HepG2 (cell line): ENCODE measurements around the gene MALT1. TPM values are rescaled to one million over a fixed set of nuclear protein-coding genes. Genes with fewer than 3 reads are reported as not detected.
A peak's percentile ranks its signal among the peaks of the same experiment; 100 is the strongest.

Source experiments
- ATAC-seq: fragments of 200-7000 bp; cut with Tn5 transposase; 3 replicates; pipeline ENCODE4 v1.9.1; 2020; ENCODE audit warnings: mild to moderate bottlenecking, moderate library complexity
- BruUV-seq: library from RNA; stranded (reverse); fragments of 400-500 nt; replicated peaks from 2 replicates; lab custom pipeline; 2021; lab: Mats Ljungman, UMichigan
- CTCF ChIA-PET: fragments of 300-600 bp; formaldehyde crosslinking; extraction: SDS; loops from one replicate; lab custom pipeline; 2021; ENCODE audit warnings: low total read pairs, inconsistent platforms, low intra/inter-chr PET ratio; lab: Yijun Ruan, JAX
- POLR2A ChIA-PET: fragments of 350-600 bp; sonication (Branson Sonifier 250); formaldehyde crosslinking; loops from one replicate; lab custom pipeline; 2020; ENCODE audit warnings: antibody characterized with exemption, inconsistent platforms; lab: Yijun Ruan, JAX
- DNase-seq: peaks from one replicate; pipeline ENCODE4 v3.0.0-alpha.2; 2015; ENCODE audit warnings: low spot score
- FAIRE-seq: peaks from 3 replicates; lab custom pipeline; 2011; peaks lifted over from hg19 to GRCh38; lab: Jason Lieb, UNC
- H2AFZ ChIP-seq: one replicate; pipeline ENCODE4 v1.6.1; 2011; ENCODE audit warnings: low read length, inconsistent platforms
- H3K27ac ChIP-seq: fragments of 300-600 bp; 3 replicates; pipeline ENCODE4 v1.8.0; 2011; ENCODE audit warnings: mixed run types, mild to moderate bottlenecking, mixed read lengths, low read length, inconsistent platforms; ENCODE audit not compliant: insufficient read depth; ENCODE audit errors: extremely low read length
- H3K27me3 ChIP-seq, 2 experiments: fragments of 200-600 bp in 1 of 2; 2 replicates in 1 of 2; 3 replicates in 1 of 2; pipeline versions ENCODE4 v1.6.0 to v1.8.0; 2011; ENCODE audit warnings: low read length in 2 of 2, mild to moderate bottlenecking in 2 of 2, moderate library complexity in 2 of 2, inconsistent platforms in 1 of 2; ENCODE audit not compliant: insufficient read depth in 2 of 2, control insufficient read depth in 1 of 2
- H3K36me3 ChIP-seq, 2 experiments: fragments of 200-600 bp in 1 of 2; replicated peaks in 1 of 2; 2 replicates in 1 of 2; 3 replicates in 1 of 2; pipeline versions ENCODE4 v1.5.1 to v1.8.0; 2011; ENCODE audit warnings: low read length in 2 of 2, inconsistent platforms in 1 of 2; ENCODE audit not compliant: insufficient read depth in 2 of 2, control insufficient read depth in 1 of 2
- H3K4me1 ChIP-seq: 2 replicates; pipeline ENCODE4 v1.5.1; 2012; ENCODE audit warnings: low read length, inconsistent platforms; ENCODE audit not compliant: insufficient read depth
- H3K4me2 ChIP-seq: 2 replicates; pipeline ENCODE4 v1.6.0; 2011; ENCODE audit warnings: low read depth, low read length, inconsistent platforms
- H3K4me3 ChIP-seq, 3 experiments: fragments of 200-600 bp in 1 of 3; sonication (generic), shearing (Covaris generic) in 1 of 3; replicated peaks in 1 of 3; 2 replicates each; pipeline ENCODE4 v1.5.1; 2011 to 2016; ENCODE audit warnings: low read length in 3 of 3, inconsistent platforms in 2 of 3, low read depth in 2 of 3, mild to moderate bottlenecking in 2 of 3, control low read depth in 1 of 3, mixed read lengths in 1 of 3; ENCODE audit not compliant: insufficient read depth in 1 of 3
- H3K79me2 ChIP-seq: one replicate; pipeline ENCODE4 v1.6.1; 2011; ENCODE audit warnings: low read length, inconsistent platforms; ENCODE audit not compliant: insufficient read depth
- H3K9ac ChIP-seq: 2 replicates; pipeline ENCODE4 v1.6.0; 2011; ENCODE audit warnings: mild to moderate bottlenecking, low read depth, low read length, inconsistent platforms; ENCODE audit not compliant: insufficient read depth
- H3K9me3 ChIP-seq: 2 replicates; pipeline ENCODE4 v1.5.1; 2012; ENCODE audit warnings: mild to moderate bottlenecking, low read length
- H4K20me1 ChIP-seq: 2 replicates; pipeline ENCODE4 v1.6.0; 2011; ENCODE audit warnings: inconsistent platforms, mild to moderate bottlenecking, low read length, moderate library complexity; ENCODE audit not compliant: insufficient read depth
- CBX2 ChIP-seq, 2 experiments: fragments of 200-600 bp in 1 of 2; sonication (generic); formaldehyde crosslinking in 1 of 2; IDR thresholded peaks; 2 replicates each; pipeline versions ENCODE4 v1.7.0 to v1.8.1; 2018 to 2022; ENCODE audit warnings: low read depth in 2 of 2, low read length in 1 of 2, mild to moderate bottlenecking in 1 of 2, missing genetic modification reagents in 1 of 2
- CEBPB ChIP-seq: IDR thresholded peaks from 2 replicates; pipeline ENCODE4 v1.6.1; 2011; ENCODE audit warnings: low read depth, low read length, improper control_type of control experiment, borderline replicate concordance
- DDIT3 ChIP-seq: sonication (generic); formaldehyde crosslinking; IDR thresholded peaks from 2 replicates; pipeline ENCODE4 v1.4.0; 2020; ENCODE audit warnings: mild to moderate bottlenecking, missing genetic modification reagents
- JDP2 ChIP-seq: sonication (generic); formaldehyde crosslinking; IDR thresholded peaks from 2 replicates; pipeline ENCODE4 v1.8.1; 2022; ENCODE audit warnings: missing genetic modification reagents, borderline replicate concordance
- KAT7 ChIP-seq: IDR thresholded peaks from 2 replicates; pipeline ENCODE4 v1.6.1; 2018; ENCODE audit warnings: borderline replicate concordance, missing compliant biosample characterization
- ZFY ChIP-seq: sonication (generic); formaldehyde crosslinking; IDR thresholded peaks from 2 replicates; pipeline ENCODE4 v1.4.0; 2020; ENCODE audit warnings: missing genetic modification reagents
- ZKSCAN1 ChIP-seq: fragments of 150-350 bp; IDR thresholded peaks from 2 replicates; pipeline ENCODE4 v1.6.1; 2014; ENCODE audit warnings: low read length
- ZNF230 ChIP-seq: sonication (generic); formaldehyde crosslinking; IDR thresholded peaks from 2 replicates; pipeline ENCODE4 v1.4.0; 2020; ENCODE audit warnings: mild to moderate bottlenecking, missing genetic modification reagents
- ZNF574 ChIP-seq: sonication (generic); formaldehyde crosslinking; IDR thresholded peaks from 2 replicates; pipeline ENCODE4 v1.4.0; 2020; ENCODE audit warnings: missing genetic modification reagents
- ZNF749 ChIP-seq: sonication (generic); formaldehyde crosslinking; IDR thresholded peaks from 2 replicates; pipeline ENCODE4 v1.8.0; 2022; ENCODE audit warnings: mild to moderate bottlenecking, missing genetic modification reagents, moderate library complexity, borderline replicate concordance
- ZNF772 ChIP-seq: sonication (generic); formaldehyde crosslinking; IDR thresholded peaks from 2 replicates; pipeline ENCODE4 v1.5.0; 2020; ENCODE audit warnings: mild to moderate bottlenecking, missing genetic modification reagents
- WGBS: methylation state at CpG from one replicate; pipeline ENCODE4 v1.1.6; 2017; ENCODE audit warnings: low lambda C conversion rate; 5-methylcytosine and 5-hydroxymethylcytosine counted together
- in situ Hi-C: cut with HindIII; loops from 2 replicates; pipeline ENCODE4 v1.10.0; 2017; ENCODE audit warnings: low pct_unique_long_range_greater_than_20kb; ENCODE audit not compliant: extremely low pct_ligation_motif_present
- intact Hi-C: fragments of 100-400 bp; cut with micrococcal nuclease; formaldehyde crosslinking; loops from one replicate; pipeline ENCODE4 v1.10.0; 2022; ENCODE audit not compliant: unreplicated experiment
- polyA plus RNA-seq, 8 experiments: library from polyadenylated mRNA; depleted of rRNA in 3 of 8; stranded (reverse) in 7 of 8; unstranded in 1 of 8; fragments of >200 nt; fragmentation: Illumina TruSeq in 4 of 8; extraction: Trizol in 4 of 8; gene quantifications; 2 replicates each; pipeline versions ENCODE4 v1.2.1 to v1.2.3, GENCODE V29; 2011 to 2016; ENCODE audit warnings: low read depth in 4 of 8, missing spikeins in 1 of 8, mixed read lengths in 1 of 8; ENCODE audit not compliant: insufficient read depth in 1 of 8
- total RNA-seq, 5 experiments: library from RNA; depleted of rRNA; stranded (reverse); fragments of >200 nt; fragmentation: Illumina TruSeq; extraction: Trizol; gene quantifications; 2 replicates each; pipeline ENCODE4 v1.2.3, GENCODE V29; 2016; ENCODE audit warnings: low read depth in 1 of 5

Gene MALT1
- total and polyA plus RNA-seq, 2 of the 13 experiments (the other 11 are each of a cell fraction or from before 2014, with no cell fraction given): 43.9 to 89.0 TPM

- no peaks in the 10 kb centered on the region for H3K36me3 ChIP-seq
- POLR2A ChIA-PET: no interaction called here
- BruUV-seq: no TSS peak
- no peak for ATAC-seq
- in situ Hi-C loops: no loop called here
- TF ChIP-seq CEBPB (peak; percentile 77), ZFY (CRISPR knock-in tag) (no peak), ZNF772 (CRISPR knock-in tag) (no peak), DDIT3 (no peak)
- TF ChIP-seq, all 625 proteins: peak for 1
- no CpG with 5 or more reads among the region's 1 CpG for WGBS
- no peak for DNase-seq
- CTCF ChIA-PET: no interaction called here
- Histone ChIP-seq H3K4me2 (no peak overlapping the region), H3K27me3 (peaks cover 0 to 17% of the 10 kb centered on the region in 2 experiments; a peak in 2 of 5 replicates), H4K20me1 (no peaks in the 10 kb centered on the region), H3K4me3 (no peak overlapping the region), H2AFZ (no peak overlapping the region), H3K9me3 (no peaks in the 10 kb centered on the region), H3K79me2 (no peaks in the 10 kb centered on the region), H3K4me1 (peaks cover 13% of the 10 kb centered on the region; the same call in 1 of the 2 replicates), H3K9ac (no peak overlapping the region), H3K27ac (no peak overlapping the region)
- intact Hi-C loops: no loop called here
- no peak for FAIRE-seq
These were observed 122.1 kb downstream of the MALT1 start for GRCh38 chr18:58793361-58793760.

DNA sequence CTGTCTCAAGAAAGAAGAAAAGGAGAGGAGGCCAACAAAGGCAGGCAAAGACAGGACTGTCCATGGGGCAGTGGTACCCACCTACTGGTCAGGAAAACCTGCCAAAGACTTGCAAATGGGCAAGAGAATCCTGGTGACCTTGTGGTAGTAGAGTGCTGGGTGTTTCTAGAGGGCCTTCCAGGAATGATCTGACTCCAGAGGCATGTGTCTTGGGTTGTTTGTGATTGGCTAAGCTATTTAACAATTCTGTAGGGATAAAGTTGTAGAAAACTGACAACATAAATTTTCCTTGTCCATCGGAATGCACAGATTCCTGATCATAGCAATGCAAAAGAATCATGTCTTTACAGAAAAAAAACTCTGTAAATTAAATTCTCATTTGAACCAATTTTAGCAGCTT is 125.0 kb downstream of the MALT1 start:
- intact Hi-C loops (no loop called here), in situ Hi-C loops (no loop called here)
- Histone ChIP-seq H3K4me1 (no peaks in the 10 kb centered on the region), H3K4me2 (no peak overlapping the region)
- no peak for ATAC-seq
- no TSS peak for BruUV-seq
- TF ChIP-seq JDP2 (CRISPR knock-in tag): no peak
- no peak for TF ChIP-seq ZNF574 (CRISPR knock-in tag)
- TF ChIP-seq ZNF230 (CRISPR knock-in tag): no peak
- no peak for TF ChIP-seq CBX2 (IDR thresholded peaks at IDR 0.05; ENCODE audit: low read depth, low read length)
- TF ChIP-seq CBX2 (CRISPR knock-in tag; IDR thresholded peaks at IDR 0.05; ENCODE audit: low read depth): no peak
- no peak for TF ChIP-seq ZKSCAN1
- TF ChIP-seq KAT7: no peak
- no peak for TF ChIP-seq ZNF749 (CRISPR knock-in tag)
- TF ChIP-seq, all 625 proteins: peak for 0
- DNase-seq: no peak
- Histone ChIP-seq H2AFZ (no peak overlapping the region), H4K20me1 (no peaks in the 10 kb centered on the region), H3K36me3 (no peaks in the 10 kb centered on the region), H3K27me3 (no peaks in the 10 kb centered on the region; a peak in 2 of 5 replicates), H3K9ac (no peak overlapping the region), H3K4me3 (no peak overlapping the region), H3K9me3 (no peaks in the 10 kb centered on the region), H3K27ac (no peak overlapping the region), H3K79me2 (no peaks in the 10 kb centered on the region)
- ChIA-PET CTCF (no interaction called here), POLR2A (no interaction called here)
- FAIRE-seq: no peak
- 41% methylated on average over 1 of the region's 1 CpG for WGBS
